Karpas-422 (cell line): ENCODE measurements around the gene CYYR1. TPM values are rescaled to one million over a fixed set of nuclear protein-coding genes. Genes with fewer than 3 reads are reported as not detected.

Experiments used
- DNase-seq: peaks from one replicate; pipeline ENCODE4 v3.0.0-alpha.2; 2015
- H2AFZ ChIP-seq: fragments of 200-600 bp; sonication (generic); 2 replicates; pipeline ENCODE4 v1.6.1; 2014; ENCODE audit warnings: antibody characterized with exemption, low read length, mixed read lengths
- H3K27ac ChIP-seq: fragments of 200-600 bp; sonication (generic); 2 replicates; pipeline ENCODE4 v1.5.1; 2014; ENCODE audit warnings: mild to moderate bottlenecking, low read length, moderate library complexity
- H3K27me3 ChIP-seq: fragments of 200-600 bp; sonication (generic); 2 replicates; pipeline ENCODE4 v1.6.1; 2014; ENCODE audit warnings: low read length, mixed read lengths
- H3K36me3 ChIP-seq: fragments of 200-600 bp; sonication (generic); 2 replicates; pipeline ENCODE4 v1.6.1; 2014; ENCODE audit warnings: low read length, mixed read lengths; ENCODE audit not compliant: insufficient read depth
- H3K4me1 ChIP-seq: fragments of 200-600 bp; sonication (generic); 2 replicates; pipeline ENCODE4 v1.6.1; 2014; ENCODE audit warnings: mild to moderate bottlenecking, low read length, mixed read lengths
- H3K4me2 ChIP-seq: fragments of 200-600 bp; sonication (generic); 2 replicates; pipeline ENCODE4 v1.6.1; 2014; ENCODE audit warnings: low read length, low read depth, mild to moderate bottlenecking; ENCODE audit not compliant: poor library complexity, severe bottlenecking
- H3K4me3 ChIP-seq: fragments of 200-600 bp; sonication (generic); 2 replicates; pipeline ENCODE4 v1.5.1; 2014; ENCODE audit warnings: mild to moderate bottlenecking, antibody characterized with exemption, low read length, mixed read lengths
- H3K79me2 ChIP-seq: fragments of 200-600 bp; sonication (generic); 2 replicates; pipeline ENCODE4 v1.6.1; 2014; ENCODE audit warnings: mild to moderate bottlenecking, low read length, mixed read lengths
- H3K9ac ChIP-seq: fragments of 200-600 bp; sonication (generic); 2 replicates; pipeline ENCODE4 v1.6.0; 2014; ENCODE audit warnings: low read length
- H3K9me2 ChIP-seq: fragments of 200-600 bp; sonication (generic), shearing (Covaris generic); replicated peaks from 2 replicates; pipeline ENCODE4 v1.6.0; 2014; ENCODE audit warnings: mild to moderate bottlenecking, low read length, moderate library complexity; ENCODE audit not compliant: insufficient read depth
- H3K9me3 ChIP-seq: fragments of 300-700, 200-600 bp; sonication (generic); 2 replicates; pipeline ENCODE4 v1.6.1; 2014; ENCODE audit warnings: low read length, mixed read lengths
- H4K20me1 ChIP-seq: fragments of 200-600 bp; sonication (generic); 2 replicates; pipeline ENCODE4 v1.6.1; 2014; ENCODE audit warnings: mild to moderate bottlenecking, antibody characterized with exemption, low read length, low read depth; ENCODE audit not compliant: insufficient read depth
- total RNA-seq: library from RNA; depleted of rRNA; stranded (reverse); fragments of >200 nt; shearing (Covaris generic); gene quantifications from 2 replicates; pipeline ENCODE4 v1.2.3, GENCODE V29; 2014; ENCODE audit warnings: low replicate concordance

CYYR1 gene
- total RNA-seq, 1 experiment from 2014 or later = not detected

DNA sequence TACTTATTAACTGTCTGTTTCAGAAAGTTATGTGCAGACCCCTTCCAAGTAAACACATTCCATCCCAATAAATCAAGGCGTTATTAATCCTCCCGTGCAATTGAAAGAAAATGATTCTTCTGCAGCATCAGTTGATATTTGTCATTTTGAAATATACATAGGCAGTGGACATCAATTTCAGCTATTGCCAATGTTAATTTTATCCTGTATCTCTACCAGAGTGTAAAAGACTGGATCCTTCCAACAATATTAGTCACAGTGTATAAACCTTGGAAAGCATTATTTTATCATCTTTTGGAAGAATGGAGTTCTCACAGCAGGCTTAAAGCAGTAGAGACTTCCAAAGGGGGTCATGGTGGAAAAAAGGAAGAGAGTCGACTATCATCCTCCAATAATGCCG is 150.4 kb downstream of the CYYR1 start:
- no peaks in the 10 kb centered on the region for H3K4me1 ChIP-seq
- H3K4me2 ChIP-seq = no peak overlapping the region
- no peaks in the 10 kb centered on the region for H3K27me3 ChIP-seq
- no peak overlapping the region for H3K4me3 ChIP-seq
- no peak overlapping the region for H2AFZ ChIP-seq
- no peaks in the 10 kb centered on the region for H3K36me3 ChIP-seq
- no peaks in the 10 kb centered on the region for H4K20me1 ChIP-seq
- H3K27ac ChIP-seq = no peak overlapping the region
- H3K79me2 ChIP-seq = no peaks in the 10 kb centered on the region
- H3K9me3 ChIP-seq = peaks cover 11% of the 10 kb centered on the region
- no peaks in the 10 kb centered on the region for H3K9me2 ChIP-seq
- no peak overlapping the region for H3K9ac ChIP-seq
- DNase-seq = no peak

DNA sequence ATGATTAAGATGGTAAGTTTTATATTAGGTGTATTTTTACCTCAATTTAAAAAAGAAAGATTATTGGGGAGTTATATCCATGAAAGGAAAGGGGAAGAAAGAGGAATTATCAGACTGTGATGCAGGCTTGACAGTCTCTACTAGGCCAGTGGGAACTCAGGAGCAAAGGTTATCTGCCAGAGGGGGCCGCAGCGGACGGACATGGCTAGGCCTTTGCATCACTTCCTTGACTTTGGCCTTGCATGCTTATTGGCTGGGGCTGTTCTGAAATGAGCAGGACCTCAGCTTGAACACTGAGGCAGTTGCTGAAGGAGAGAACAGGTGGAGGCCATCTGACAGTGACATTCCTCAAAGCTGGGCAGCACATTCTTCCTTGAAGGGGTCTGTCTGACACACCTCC is 150.9 kb downstream of the CYYR1 start:
- Histone ChIP-seq H3K4me3 (no peak overlapping the region), H3K27me3 (no peaks in the 10 kb centered on the region), H3K4me2 (no peak overlapping the region), H3K36me3 (no peaks in the 10 kb centered on the region), H3K4me1 (no peaks in the 10 kb centered on the region), H2AFZ (no peak overlapping the region), H4K20me1 (no peaks in the 10 kb centered on the region), H3K27ac (no peak overlapping the region), H3K79me2 (no peaks in the 10 kb centered on the region), H3K9me2 (no peaks in the 10 kb centered on the region), H3K9ac (no peak overlapping the region), H3K9me3 (peaks cover 11% of the 10 kb centered on the region; the same call in 1 of the 2 replicates)
- no peak for DNase-seq

DNA sequence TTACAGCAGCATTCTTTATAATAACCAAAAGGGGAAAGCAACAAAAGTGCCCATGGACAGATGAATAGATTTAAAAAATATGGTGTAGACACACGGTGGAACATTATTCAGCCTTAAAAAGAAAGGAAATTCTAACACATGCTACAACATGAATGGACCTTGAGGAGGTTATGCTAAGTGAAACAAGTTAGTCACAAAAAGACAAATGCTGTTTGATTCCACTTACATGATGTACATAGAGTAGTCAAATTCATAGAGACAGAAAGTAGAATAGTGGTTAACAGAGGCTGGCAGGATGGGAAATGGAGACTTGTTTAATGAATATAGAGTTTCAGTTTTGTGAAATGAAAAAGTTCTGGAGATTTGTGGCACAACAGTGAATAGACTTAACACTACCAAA is 151.4 kb downstream of the CYYR1 start:
- Histone ChIP-seq H4K20me1 (no peaks in the 10 kb centered on the region), H3K79me2 (no peaks in the 10 kb centered on the region), H3K4me3 (no peak overlapping the region), H2AFZ (no peak overlapping the region), H3K27me3 (no peaks in the 10 kb centered on the region), H3K36me3 (no peaks in the 10 kb centered on the region), H3K9me3 (peaks cover 11% of the 10 kb centered on the region; the same call in 1 of the 2 replicates), H3K4me2 (no peak overlapping the region), H3K9ac (no peak overlapping the region), H3K27ac (no peak overlapping the region), H3K4me1 (no peaks in the 10 kb centered on the region), H3K9me2 (no peaks in the 10 kb centered on the region)
- no peak for DNase-seq
